ENCODE measurements around the gene FUT3.

The FUT3 gene

GRCh38 chr19:5800361-5801270 lies 50.6 kb downstream of the FUT3 start:
- DNase-seq (ENCODE audit: low spot score) = no peak

- no peak for DNase-seq (ENCODE audit: low spot score)
These were observed 51.7 kb downstream of the FUT3 start for GRCh38 chr19:5799247-5800241.

- no peak for DNase-seq (ENCODE audit: low spot score)
These were observed 53.0 kb downstream of the FUT3 start for GRCh38 chr19:5798244-5798643.

- DNase-seq (ENCODE audit: low spot score) = no peak
These were observed 55.8 kb downstream of the FUT3 start for GRCh38 chr19:5795382-5795919.

GRCh38 chr19:5793188-5793587 lies 58.1 kb downstream of the FUT3 start:
- DNase-seq (ENCODE audit: low spot score) = no peak

Data from RKO (cell line).